ENCODE results near the gene CDH23. TPM values are rescaled to one million over a fixed set of nuclear protein-coding genes. Genes with fewer than 3 reads are reported as not detected.

CDH23 gene
- total and polyA plus RNA-seq, 9 of the 15 experiments (the other 6 are each of a cell fraction or from before 2014, with no cell fraction given): 0.18 to 1.2 (median 0.47) TPM

DNA sequence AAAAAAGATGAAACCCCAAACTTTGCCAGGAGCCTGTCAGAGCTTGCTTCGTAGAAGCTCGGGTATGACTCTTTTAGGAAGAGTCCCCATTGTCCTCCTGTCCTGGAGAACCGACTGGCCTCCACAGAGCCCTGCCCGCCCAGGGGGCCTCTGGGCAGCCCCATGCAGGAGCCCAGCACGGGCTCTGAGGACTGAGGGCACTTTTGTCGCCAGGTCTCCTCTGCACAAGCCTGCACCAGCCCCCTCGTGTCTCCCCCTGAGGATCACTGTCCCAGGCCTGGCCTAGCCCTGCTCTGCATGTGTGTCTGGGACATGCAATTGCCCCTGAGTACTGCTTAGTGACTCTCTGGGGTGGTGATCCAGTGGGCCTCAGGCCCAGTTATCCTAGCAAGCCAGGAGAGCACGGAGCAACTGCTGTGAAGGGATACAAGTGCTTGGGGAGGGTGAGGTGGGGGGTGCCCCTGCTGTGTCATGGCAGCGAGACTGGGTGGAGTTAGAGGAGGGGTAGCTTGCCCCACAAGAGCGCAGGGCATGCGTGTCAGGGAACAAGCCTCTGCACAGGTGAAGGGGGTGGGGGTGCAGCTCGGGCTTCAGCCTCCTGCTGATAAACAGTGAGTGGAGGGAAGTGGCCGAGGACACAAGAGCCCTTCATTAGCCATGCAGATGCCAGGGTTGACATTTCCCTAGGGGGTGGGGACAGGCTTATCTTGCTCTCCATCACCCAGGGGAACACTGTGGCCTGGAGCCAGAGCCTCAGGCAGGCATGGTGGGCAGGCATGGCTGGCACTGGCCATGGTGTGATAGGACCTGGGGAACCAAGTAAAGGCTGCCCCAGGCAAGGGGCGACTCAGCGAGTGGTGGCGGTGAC, 179.4 kb downstream of the CDH23 start:
- FAIRE-seq (no peak), DNase-seq (ENCODE audit: extremely low read depth in 1 of 4, low spot score in 3 of 4) (no peak), ATAC-seq (no peak)
- H3K27ac ChIP-seq (ENCODE audit: extremely low read depth, low read depth, low read length): no peak overlapping the region
- intact Hi-C loops (cut with micrococcal nuclease): no loop called here
- peak overlapping the region in 1 of 2 experiments; percentile 53; a peak in 2 of 4 replicates for H3K9ac ChIP-seq (ENCODE audit: insufficient read depth in 1 of 2, low read depth in 2 of 2, low read length in 2 of 2)
- H3K9me3 ChIP-seq (replicated peaks; ENCODE audit: control insufficient read depth, insufficient read depth, low read depth, low read length): no peaks in the 10 kb centered on the region
- no peaks in the 10 kb centered on the region for H3K36me3 ChIP-seq (ENCODE audit: control insufficient read depth, insufficient read depth, low read length)
- ChIA-PET CTCF (ENCODE audit: low intra/inter-chr PET ratio) (no interaction called here), POLR2A (interaction anchor here (0.6 kb wide), 3 partner anchors 9 to 1464 kb away, joined by 3 to 4 read pairs (median 3); no protein-coding TSS in a partner anchor)
- TF ChIP-seq, protein P1, sequence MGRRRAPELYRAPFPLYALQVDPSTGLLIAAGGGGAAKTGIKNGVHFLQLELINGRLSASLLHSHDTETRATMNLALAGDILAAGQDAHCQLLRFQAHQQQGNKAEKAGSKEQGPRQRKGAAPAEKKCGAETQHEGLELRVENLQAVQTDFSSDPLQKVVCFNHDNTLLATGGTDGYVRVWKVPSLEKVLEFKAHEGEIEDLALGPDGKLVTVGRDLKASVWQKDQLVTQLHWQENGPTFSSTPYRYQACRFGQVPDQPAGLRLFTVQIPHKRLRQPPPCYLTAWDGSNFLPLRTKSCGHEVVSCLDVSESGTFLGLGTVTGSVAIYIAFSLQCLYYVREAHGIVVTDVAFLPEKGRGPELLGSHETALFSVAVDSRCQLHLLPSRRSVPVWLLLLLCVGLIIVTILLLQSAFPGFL (CRISPR knock-in tag; IDR thresholded peaks at IDR 0.05): no peak
- TF ChIP-seq GATA2 (CRISPR knock-in tag; IDR thresholded peaks at IDR 0.05) (no peak), ZNF354B (CRISPR knock-in tag; IDR thresholded peaks at IDR 0.05) (no peak), SREBF1 (IDR thresholded peaks at IDR 0.05; ENCODE audit: borderline replicate concordance, low read depth, low read length) (no peak), HDAC2 (IDR thresholded peaks at IDR 0.05) (no peak), TCF7 (IDR thresholded peaks at IDR 0.05; ENCODE audit: borderline replicate concordance) (no peak), IRF2 (CRISPR knock-in tag; IDR thresholded peaks at IDR 0.05) (no peak), KLF16 (IDR thresholded peaks at IDR 0.05) (no peak), RAD21 (CRISPR knock-in tag; conservative IDR thresholded peaks at IDR 0.05 in 1 of 2, IDR thresholded peaks at IDR 0.05 in 1 of 2) (no peak), HDAC3 (IDR thresholded peaks at IDR 0.05; ENCODE audit: borderline replicate concordance, partially characterized antibody) (no peak), GABPB2 (CRISPR knock-in tag; conservative IDR thresholded peaks at IDR 0.05) (no peak), POLR3A (IDR thresholded peaks at IDR 0.05; ENCODE audit: borderline replicate concordance, extremely low read depth, insufficient read depth, insufficient read length) (no peak), MCM3 (IDR thresholded peaks at IDR 0.05) (no peak), RFX1 (IDR thresholded peaks at IDR 0.05) (no peak), CBX1 (IDR thresholded peaks at IDR 0.05; ENCODE audit: low read depth) (no peak), FOXK1 (CRISPR knock-in tag; IDR thresholded peaks at IDR 0.05; ENCODE audit: borderline replicate concordance) (no peak)
- TF ChIP-seq, protein P2, sequence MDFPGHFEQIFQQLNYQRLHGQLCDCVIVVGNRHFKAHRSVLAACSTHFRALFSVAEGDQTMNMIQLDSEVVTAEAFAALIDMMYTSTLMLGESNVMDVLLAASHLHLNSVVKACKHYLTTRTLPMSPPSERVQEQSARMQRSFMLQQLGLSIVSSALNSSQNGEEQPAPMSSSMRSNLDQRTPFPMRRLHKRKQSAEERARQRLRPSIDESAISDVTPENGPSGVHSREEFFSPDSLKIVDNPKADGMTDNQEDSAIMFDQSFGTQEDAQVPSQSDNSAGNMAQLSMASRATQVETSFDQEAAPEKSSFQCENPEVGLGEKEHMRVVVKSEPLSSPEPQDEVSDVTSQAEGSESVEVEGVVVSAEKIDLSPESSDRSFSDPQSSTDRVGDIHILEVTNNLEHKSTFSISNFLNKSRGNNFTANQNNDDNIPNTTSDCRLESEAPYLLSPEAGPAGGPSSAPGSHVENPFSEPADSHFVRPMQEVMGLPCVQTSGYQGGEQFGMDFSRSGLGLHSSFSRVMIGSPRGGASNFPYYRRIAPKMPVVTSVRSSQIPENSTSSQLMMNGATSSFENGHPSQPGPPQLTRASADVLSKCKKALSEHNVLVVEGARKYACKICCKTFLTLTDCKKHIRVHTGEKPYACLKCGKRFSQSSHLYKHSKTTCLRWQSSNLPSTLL (IDR thresholded peaks at IDR 0.05): no peak
- H3K9me1 ChIP-seq (ENCODE audit: control insufficient read depth, insufficient read depth, low read length): no peaks in the 10 kb centered on the region
- H3K4me1 ChIP-seq (replicated peaks in 1 of 2; ENCODE audit: control insufficient read depth in 2 of 2, insufficient read depth in 2 of 2, low read length in 2 of 2): peaks cover 0 to 29% of the 10 kb centered on the region in 2 experiments; a peak in 3 of 5 replicates
- H3K4me3 ChIP-seq: no peak overlapping the region
- 38% methylated on average over 16 of the region's 16 CpGs for WGBS (ENCODE audit: insufficient coverage, low coverage, missing lambda C conversion rate)
- H3K79me2 ChIP-seq (ENCODE audit: control insufficient read depth, insufficient read depth, low read length): no peaks in the 10 kb centered on the region
- no peaks in the 10 kb centered on the region for H4K20me1 ChIP-seq (replicated peaks; ENCODE audit: control insufficient read depth, insufficient read depth, low read length)
- no peak overlapping the region for H2AFZ ChIP-seq (ENCODE audit: low read depth, low read length)
- H3K27me3 ChIP-seq (ENCODE audit: control insufficient read depth in 2 of 2, insufficient read depth in 2 of 2, low read length in 2 of 2): peaks cover 0 to 4% of the 10 kb centered on the region in 2 experiments; a peak in 1 of 5 replicates
- no TSS peak for BruUV-seq (replicated peaks)
- in situ Hi-C loops (cut with MboI): no loop called here
- no peak overlapping the region for H3K4me2 ChIP-seq (ENCODE audit: insufficient read depth, low read length)
